Lung microvascular endothelial cell (primary cell): ENCODE measurements around the gene SERP1. TPM values are rescaled to one million over a fixed set of nuclear protein-coding genes. Genes with fewer than 3 reads are reported as not detected.
"Not testable (repeated sequence)": the region's sequence is repeated elsewhere in the genome, so short reads cannot be mapped to it uniquely, and the experiment has no call there.

Experiments used
- DNase-seq, 2 donors: peaks; one replicate each; pipeline versions ENCODE4 v3.0.0 to v3.0.0-alpha.2; 2010; ENCODE audit warnings: low read depth in 2 of 2
- total RNA-seq: library from RNA; depleted of rRNA; stranded (reverse); fragments of >200 nt; gene quantifications from 2 replicates; pipeline ENCODE4 v1.2.1, GENCODE V29; 2014

The SERP1 gene
- total RNA-seq, 1 donor from 2014 or later = 134 TPM

- DNase-seq = no peak
Measured at GRCh38 chr3:150538324-150539208, 7.7 kb downstream of the SERP1 start.

- DNase-seq = no peak
Measured at GRCh38 chr3:150535204-150535603, 11.1 kb downstream of the SERP1 start.

GRCh38 chr3:150531775-150532174 lies 14.5 kb downstream of the SERP1 start:
- no peak for DNase-seq

- DNase-seq = peak; percentile 33 to 55
Measured at GRCh38 chr3:150528354-150528797, 17.9 kb downstream of the SERP1 start.

- no peak for DNase-seq
Measured at GRCh38 chr3:150527464-150528255, 18.6 kb downstream of the SERP1 start.

- no peak for DNase-seq
Measured at GRCh38 chr3:150523538-150523937, 22.8 kb downstream of the SERP1 start.

- no peak for DNase-seq
Measured at GRCh38 chr3:150521463-150521862, 24.8 kb downstream of the SERP1 start.

- no peak for DNase-seq
Measured at GRCh38 chr3:150520408-150520807, 25.9 kb downstream of the SERP1 start.

- no peak for DNase-seq
Measured at GRCh38 chr3:150519026-150519425, 27.3 kb downstream of the SERP1 start.

GRCh38 chr3:150515210-150515609 lies 31.1 kb downstream of the SERP1 start:
- DNase-seq = no peak

GRCh38 chr3:150511122-150511821 lies 35.0 kb downstream of the SERP1 start:
- DNase-seq = no peak

GRCh38 chr3:150509780-150510179 lies 36.5 kb downstream of the SERP1 start:
- no peak for DNase-seq

- no peak for DNase-seq
Measured at GRCh38 chr3:150508401-150508800, 37.9 kb downstream of the SERP1 start.

- peak in 1 of 2 donors; percentile 77 for DNase-seq
Measured at GRCh38 chr3:150504483-150504882, 41.8 kb downstream of the SERP1 start.

GRCh38 chr3:150503402-150504099 lies 42.7 kb downstream of the SERP1 start:
- DNase-seq = no peak

GRCh38 chr3:150500960-150501359 lies 45.3 kb downstream of the SERP1 start:
- DNase-seq = not testable (repeated sequence)

GRCh38 chr3:150497956-150498355 lies 48.3 kb downstream of the SERP1 start:
- peak; percentile 73 to 75 for DNase-seq

GRCh38 chr3:150495563-150496168 lies 50.6 kb downstream of the SERP1 start:
- DNase-seq = peak; percentile 59 to 72

- DNase-seq = no peak
Measured at GRCh38 chr3:150495149-150495548, 51.1 kb downstream of the SERP1 start.

- no peak for DNase-seq
Measured at GRCh38 chr3:150494411-150494977, 51.8 kb downstream of the SERP1 start.
